Kidney tubule cell (primary cell): ENCODE data around the gene DNAH9.

Experiments
- DNase-seq: peaks from one replicate; pipeline ENCODE4 v3.0.0-alpha.2; 2018; ENCODE audit warnings: low spot score

DNAH9 gene, protein sequence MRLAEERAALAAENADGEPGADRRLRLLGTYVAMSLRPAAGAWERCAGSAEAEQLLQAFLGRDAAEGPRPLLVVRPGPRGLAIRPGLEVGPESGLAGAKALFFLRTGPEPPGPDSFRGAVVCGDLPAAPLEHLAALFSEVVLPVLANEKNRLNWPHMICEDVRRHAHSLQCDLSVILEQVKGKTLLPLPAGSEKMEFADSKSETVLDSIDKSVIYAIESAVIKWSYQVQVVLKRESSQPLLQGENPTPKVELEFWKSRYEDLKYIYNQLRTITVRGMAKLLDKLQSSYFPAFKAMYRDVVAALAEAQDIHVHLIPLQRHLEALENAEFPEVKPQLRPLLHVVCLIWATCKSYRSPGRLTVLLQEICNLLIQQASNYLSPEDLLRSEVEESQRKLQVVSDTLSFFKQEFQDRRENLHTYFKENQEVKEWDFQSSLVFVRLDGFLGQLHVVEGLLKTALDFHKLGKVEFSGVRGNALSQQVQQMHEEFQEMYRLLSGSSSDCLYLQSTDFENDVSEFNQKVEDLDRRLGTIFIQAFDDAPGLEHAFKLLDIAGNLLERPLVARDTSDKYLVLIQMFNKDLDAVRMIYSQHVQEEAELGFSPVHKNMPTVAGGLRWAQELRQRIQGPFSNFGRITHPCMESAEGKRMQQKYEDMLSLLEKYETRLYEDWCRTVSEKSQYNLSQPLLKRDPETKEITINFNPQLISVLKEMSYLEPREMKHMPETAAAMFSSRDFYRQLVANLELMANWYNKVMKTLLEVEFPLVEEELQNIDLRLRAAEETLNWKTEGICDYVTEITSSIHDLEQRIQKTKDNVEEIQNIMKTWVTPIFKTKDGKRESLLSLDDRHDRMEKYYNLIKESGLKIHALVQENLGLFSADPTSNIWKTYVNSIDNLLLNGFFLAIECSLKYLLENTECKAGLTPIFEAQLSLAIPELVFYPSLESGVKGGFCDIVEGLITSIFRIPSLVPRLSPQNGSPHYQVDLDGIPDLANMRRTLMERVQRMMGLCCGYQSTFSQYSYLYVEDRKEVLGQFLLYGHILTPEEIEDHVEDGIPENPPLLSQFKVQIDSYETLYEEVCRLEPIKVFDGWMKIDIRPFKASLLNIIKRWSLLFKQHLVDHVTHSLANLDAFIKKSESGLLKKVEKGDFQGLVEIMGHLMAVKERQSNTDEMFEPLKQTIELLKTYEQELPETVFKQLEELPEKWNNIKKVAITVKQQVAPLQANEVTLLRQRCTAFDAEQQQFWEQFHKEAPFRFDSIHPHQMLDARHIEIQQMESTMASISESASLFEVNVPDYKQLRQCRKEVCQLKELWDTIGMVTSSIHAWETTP (N-terminal part only)

GRCh38 chr17:11598274-11599221 is at the start of gene DNAH9:
Gene DNAH9, plus strand, starts transcription at chr17:11598470. Its CDS starts 29 bp downstream, at chr17:11598499.
- DNase-seq: peak; percentile 94

GRCh38 chr17:11550431-11550830 is 47.8 kb upstream of the DNAH9 start:
- DNase-seq: no peak

GRCh38 chr17:11551442-11551841 is 46.8 kb upstream of the DNAH9 start:
- no peak for DNase-seq

GRCh38 chr17:11553135-11553534 is 45.1 kb upstream of the DNAH9 start:
- no peak for DNase-seq

GRCh38 chr17:11554042-11554441 is 44.2 kb upstream of the DNAH9 start:
- no peak for DNase-seq

GRCh38 chr17:11554542-11554941 is 43.7 kb upstream of the DNAH9 start:
- no peak for DNase-seq

DNA sequence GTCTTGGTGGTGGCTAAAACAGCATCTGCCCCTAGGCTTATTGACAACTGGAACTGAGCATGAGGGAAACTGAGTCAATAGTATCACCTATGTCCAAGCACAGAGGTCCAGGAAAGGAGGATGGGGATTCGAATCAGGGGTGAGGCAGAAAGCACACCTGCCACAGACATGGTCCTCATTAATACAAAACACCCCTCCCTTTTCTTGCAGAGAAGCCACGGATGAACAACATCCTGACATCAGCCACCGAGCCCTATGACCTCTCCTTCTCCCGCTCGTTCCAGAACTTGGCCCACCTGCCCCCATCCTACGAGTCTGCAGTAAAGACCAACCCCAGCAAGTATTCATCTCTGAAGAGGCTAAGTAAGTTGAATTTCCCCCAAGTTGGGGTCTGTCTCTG is 42.7 kb upstream of the DNAH9 start:
- no peak for DNase-seq

- DNase-seq: no peak
Observed at GRCh38 chr17:11557727-11558452, 40.4 kb upstream of the DNAH9 start.

DNA sequence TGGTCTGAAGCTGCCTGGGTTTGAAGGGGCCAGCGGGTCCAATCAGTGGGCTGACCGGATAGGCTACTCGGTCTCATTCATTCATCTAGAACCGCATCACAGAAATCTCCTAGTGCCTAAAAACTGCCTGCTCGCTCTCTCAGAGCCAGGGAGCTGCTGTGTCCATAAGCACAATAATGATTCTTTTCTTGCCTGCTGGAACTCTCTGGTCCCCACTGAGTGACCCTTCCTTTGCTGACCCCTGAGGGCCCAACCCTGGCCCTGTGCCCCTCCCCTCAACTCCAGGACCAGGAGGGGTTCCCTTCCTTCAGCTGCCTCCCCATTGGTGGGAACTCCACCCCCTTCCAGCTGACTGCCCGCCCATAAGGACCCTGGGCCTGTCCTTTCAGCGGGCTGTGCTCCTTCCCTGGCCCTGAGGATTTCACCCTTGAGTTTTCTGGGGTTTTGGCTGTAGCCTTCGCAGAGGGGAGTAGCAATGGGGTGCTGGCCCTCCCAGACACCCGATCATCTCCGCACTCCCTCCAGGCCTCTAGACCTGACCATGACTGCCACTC is 39.5 kb upstream of the DNAH9 start:
- DNase-seq: no peak

DNA sequence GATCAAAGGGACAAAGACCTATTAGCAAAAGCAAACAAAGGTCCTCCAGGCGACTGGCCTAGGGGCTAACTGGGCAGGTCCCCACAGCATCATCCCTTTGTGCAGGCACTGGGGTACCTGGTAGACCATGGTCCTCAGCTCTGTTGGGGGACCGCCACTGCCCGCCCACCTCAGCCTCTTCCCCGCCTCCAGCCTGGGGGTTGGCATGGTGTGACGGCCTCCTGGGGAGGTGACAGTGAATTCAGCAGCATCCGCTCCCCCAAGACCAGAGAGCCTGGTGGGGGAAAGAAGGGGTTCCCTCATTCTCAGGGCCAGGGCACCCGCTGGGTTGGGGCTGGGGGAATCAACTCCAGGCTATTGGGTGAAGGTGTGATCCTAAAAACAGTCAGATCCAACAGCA is 38.7 kb upstream of the DNAH9 start:
- no peak for DNase-seq

- no peak for DNase-seq
Observed at GRCh38 chr17:11561281-11561680, 37.0 kb upstream of the DNAH9 start.

DNA sequence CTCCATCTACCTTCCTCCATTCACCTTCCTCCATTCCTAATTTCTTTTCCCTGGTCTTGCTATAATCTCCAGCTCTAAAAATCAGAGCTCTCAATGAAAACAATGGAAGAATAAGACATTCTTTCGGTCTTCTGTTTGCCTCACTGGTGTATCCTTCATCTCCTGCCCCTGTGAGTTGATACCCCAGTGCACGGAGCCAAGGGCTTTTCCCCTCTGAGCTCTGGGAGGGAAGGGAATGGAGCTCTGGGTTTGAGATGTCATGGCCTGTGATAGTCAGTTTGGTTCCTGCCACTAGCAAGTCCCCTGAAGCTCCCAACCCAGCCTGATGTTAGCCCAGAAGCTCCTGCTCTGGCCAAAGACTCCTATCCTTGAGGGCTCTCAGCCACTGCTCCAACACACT is 36.6 kb upstream of the DNAH9 start:
- DNase-seq: no peak

DNA sequence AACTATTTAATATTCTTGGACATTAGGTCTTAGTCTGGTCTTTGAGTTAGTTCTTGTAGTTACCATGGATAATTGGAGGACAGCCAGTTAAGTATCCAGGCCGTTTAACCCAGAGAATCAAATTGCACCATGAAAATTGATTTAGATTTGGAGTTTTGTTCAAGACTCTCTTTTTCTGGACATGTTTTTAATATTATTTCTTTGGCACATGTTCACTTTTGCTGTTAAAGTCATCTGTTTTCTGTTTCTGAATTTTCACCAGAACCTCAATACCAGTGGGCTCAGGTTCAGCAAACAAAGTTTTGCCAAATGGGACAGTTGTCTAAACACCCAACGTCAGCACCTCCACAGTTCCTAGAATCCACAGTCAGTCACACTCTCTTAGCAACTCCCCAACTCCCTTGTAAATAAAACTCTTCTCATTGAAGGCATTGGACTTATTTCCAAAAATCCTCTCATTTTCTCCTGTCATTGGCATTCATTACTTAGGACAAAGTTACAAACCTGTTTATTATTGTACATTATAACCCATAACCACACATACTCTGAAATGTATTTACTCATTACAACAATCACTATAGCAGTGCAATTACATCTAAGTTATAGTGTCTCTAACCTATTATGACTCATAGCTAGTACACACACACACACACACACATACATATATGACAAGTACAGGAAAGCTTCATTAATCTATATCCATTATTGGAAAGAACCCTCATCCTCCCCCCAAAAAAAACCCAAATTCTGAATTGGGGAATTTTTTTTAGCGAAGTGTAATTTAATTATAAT is 33.5 kb upstream of the DNAH9 start:
- DNase-seq: no peak

DNA sequence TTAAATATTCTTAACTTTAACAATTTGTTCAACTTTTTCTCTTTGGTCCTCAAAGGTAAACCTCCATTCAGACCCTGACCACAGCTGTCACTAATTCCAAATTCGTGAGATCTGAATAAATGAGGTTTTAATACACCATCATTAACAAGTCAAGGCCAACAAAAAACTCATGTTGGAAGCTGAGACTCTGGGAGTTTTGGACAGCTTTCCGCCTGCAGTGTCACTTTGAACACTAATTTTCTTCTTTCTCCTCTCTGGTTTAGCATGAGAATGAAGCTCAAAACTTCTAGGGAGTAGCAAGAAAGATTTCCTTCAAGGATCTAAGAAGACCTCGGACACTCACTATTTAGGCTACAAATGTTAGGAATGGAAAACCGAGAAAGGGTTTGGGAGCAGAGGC is 32.7 kb upstream of the DNAH9 start:
- DNase-seq: no peak

DNA sequence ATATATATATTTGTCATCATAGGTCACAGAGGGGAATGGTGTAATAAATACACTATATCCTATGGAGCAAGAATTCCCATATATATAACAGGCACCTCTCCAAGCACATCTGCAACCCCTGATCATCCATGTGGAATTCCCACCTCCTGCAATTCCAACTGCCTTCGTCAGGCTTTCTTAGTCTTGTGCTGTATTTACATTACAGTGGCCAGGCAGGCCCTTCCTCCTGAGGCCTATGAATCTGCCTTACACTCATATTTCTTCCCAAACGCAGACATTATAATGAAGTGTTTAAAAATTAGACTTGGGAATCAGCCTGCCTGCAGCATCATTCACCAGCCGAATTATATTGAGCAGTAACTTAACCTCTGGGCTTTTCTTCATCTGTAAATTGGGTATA is 19.3 kb upstream of the DNAH9 start:
- no peak for DNase-seq

DNA sequence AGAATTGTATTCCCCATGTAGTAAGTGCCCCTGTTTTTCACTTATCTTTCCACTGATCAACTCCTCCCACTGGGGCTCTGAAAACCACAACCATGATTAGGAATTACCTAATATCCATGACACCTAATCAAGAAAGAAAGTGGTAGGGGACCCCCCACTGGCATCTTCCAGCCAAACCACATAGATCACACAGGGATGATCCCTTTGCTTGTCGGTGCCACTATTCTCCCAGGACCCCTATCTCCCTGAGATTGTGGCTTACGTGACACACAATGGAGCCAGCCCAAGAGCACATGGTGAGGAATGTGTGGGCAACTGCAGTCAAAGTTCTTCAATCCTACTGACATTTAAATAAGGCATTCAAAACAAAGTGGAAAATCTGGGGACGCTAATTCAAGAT is 17.6 kb upstream of the DNAH9 start:
- no peak for DNase-seq

GRCh38 chr17:11582217-11582616 is 16.1 kb upstream of the DNAH9 start:
- DNase-seq: no peak

DNA sequence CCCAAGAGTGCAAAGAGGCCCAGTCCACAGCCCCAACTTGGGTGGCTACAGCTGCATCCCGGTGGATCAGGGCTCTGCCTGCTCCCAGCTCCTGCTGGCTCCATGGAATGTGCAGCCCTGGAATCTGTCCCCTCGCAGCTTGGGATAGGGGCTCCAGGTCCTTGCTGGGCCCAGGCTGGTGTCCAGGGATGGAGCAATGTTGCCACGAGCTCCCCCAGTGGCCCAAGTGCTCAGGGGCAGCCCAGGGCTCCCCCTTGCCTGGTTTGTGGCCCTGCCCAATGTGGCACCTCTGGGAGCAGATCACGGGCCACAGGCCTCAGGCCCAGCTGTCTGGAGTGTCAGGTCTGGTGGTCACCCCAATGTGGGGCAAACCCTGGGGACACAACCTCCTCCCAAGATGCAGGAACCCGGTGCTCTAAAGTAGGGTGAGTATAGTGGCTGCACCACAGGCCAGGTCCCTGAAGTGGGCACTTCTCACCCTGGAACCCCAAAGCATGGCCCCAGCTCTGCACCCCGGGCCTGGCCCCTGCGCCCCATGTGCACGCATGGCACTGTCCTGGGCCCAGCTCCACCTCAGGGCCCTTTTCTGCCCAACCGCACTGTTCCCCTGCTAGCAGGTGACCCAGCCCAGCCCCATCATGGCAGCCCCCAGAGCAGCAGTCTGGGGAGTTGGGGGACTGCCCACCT is 14.8 kb upstream of the DNAH9 start:
- DNase-seq: no peak

DNA sequence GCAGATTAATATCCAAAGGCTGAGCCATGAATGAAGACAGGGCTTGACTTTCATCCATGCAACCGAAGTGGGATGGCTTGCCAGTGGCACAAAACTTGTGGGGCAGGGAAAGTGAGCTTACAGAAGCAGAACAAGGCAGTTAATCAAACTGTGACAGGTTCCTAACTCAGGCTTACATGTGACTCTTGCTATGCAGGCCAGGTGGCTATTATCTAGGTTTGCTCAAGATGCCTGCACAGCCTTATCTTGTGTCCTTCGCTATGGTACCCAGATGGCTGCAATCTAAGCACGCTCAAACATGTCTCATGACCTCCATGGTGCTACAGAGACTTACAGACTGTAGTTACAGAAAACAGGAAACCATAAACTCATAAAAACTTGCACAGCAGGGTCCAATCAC is 8.6 kb upstream of the DNAH9 start:
- DNase-seq: no peak
